Glutamatergic neuron (in vitro differentiated cells): ENCODE data around the gene PRKCA. TPM values are rescaled to one million over a fixed set of nuclear protein-coding genes. Genes with fewer than 3 reads are reported as not detected.

Experiments used
- DNase-seq: peaks from one replicate; pipeline ENCODE4 v3.0.0; 2022
- H3K27ac Mint-ChIP-seq: one replicate; pipeline ENCODE4 v1.8.0; 2020; ENCODE audit warnings: mild to moderate bottlenecking, mixed read lengths, inconsistent platforms; ENCODE audit not compliant: unreplicated experiment
- H3K27me3 Mint-ChIP-seq: one replicate; pipeline ENCODE4 v1.8.0; 2020; ENCODE audit warnings: mild to moderate bottlenecking, moderate library complexity, mixed read lengths, inconsistent platforms; ENCODE audit not compliant: unreplicated experiment
- H3K36me3 Mint-ChIP-seq: one replicate; pipeline ENCODE4 v1.8.0; 2020; ENCODE audit warnings: mild to moderate bottlenecking, mixed read lengths, inconsistent platforms; ENCODE audit not compliant: unreplicated experiment
- H3K4me1 Mint-ChIP-seq: one replicate; pipeline ENCODE4 v1.8.0; 2020; ENCODE audit warnings: mild to moderate bottlenecking, low read depth, mixed read lengths, inconsistent platforms; ENCODE audit not compliant: unreplicated experiment
- H3K4me3 Mint-ChIP-seq: one replicate; pipeline ENCODE4 v1.8.0; 2020; ENCODE audit warnings: mild to moderate bottlenecking, mixed read lengths, inconsistent platforms; ENCODE audit not compliant: unreplicated experiment
- H3K9me3 Mint-ChIP-seq: one replicate; pipeline ENCODE4 v1.8.0; 2020; ENCODE audit warnings: mild to moderate bottlenecking, moderate library complexity, mixed read lengths, inconsistent platforms; ENCODE audit not compliant: unreplicated experiment
- CTCF ChIP-seq: fragments of 200-600 bp; sonication (generic); IDR thresholded peaks from one replicate; pipeline ENCODE4 v1.5.0; 2021; ENCODE audit not compliant: partially characterized antibody, unreplicated experiment
- total RNA-seq: library from RNA; stranded (reverse); fragmentation: NEBNext Ultra II Directional; extraction: Animal tissue kit (Norgen Biotek cat#: 25700); gene quantifications from one replicate; pipeline ENCODE4 v1.2.1, GENCODE V29; 2021; ENCODE audit not compliant: unreplicated experiment

PRKCA gene
- total RNA-seq, 1 donor from 2014 or later: 2.2 TPM

DNA sequence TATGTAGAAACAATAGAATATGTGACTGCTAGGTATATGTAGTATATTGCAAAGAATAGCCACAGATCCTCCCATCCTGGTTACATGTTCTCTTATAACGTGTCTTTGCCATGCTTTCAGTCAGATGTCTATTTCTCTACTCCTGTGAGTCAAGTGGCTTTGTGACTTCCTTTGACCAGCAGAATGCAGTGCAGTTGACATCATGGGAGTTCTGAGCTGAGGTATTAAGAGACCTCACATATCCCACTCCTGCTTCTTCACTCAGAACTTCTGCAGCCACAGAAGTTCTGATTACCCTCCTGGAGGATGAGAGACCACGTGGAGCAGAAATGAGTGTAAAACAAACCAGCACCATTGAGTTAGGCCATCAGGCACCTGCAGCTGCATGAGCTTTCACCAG lies 222.5 kb downstream of the PRKCA start:
- H3K9me3 Mint-ChIP-seq: no peaks in the 10 kb centered on the region
- H3K27me3 Mint-ChIP-seq: no peaks in the 10 kb centered on the region
- no peak for TF ChIP-seq CTCF
- H3K27ac Mint-ChIP-seq: no peak overlapping the region
- DNase-seq: no peak
- H3K4me3 Mint-ChIP-seq: no peak overlapping the region
- peaks cover 2% of the 10 kb centered on the region for H3K4me1 Mint-ChIP-seq
- no peaks in the 10 kb centered on the region for H3K36me3 Mint-ChIP-seq

- Mint-ChIP-seq H3K4me1 (peaks cover 2% of the 10 kb centered on the region), H3K9me3 (no peaks in the 10 kb centered on the region), H3K4me3 (no peak overlapping the region), H3K36me3 (no peaks in the 10 kb centered on the region), H3K27me3 (no peaks in the 10 kb centered on the region), H3K27ac (no peak overlapping the region)
- no peak for TF ChIP-seq CTCF
- no peak for DNase-seq
Observed at GRCh38 chr17:66525338-66525737, 222.9 kb downstream of the PRKCA start.

GRCh38 chr17:66526827-66527226 lies 224.4 kb downstream of the PRKCA start:
- Mint-ChIP-seq H3K27me3 (no peaks in the 10 kb centered on the region), H3K4me1 (peaks cover 11% of the 10 kb centered on the region), H3K9me3 (no peaks in the 10 kb centered on the region), H3K27ac (no peak overlapping the region), H3K36me3 (no peaks in the 10 kb centered on the region), H3K4me3 (no peak overlapping the region)
- DNase-seq: no peak
- no peak for TF ChIP-seq CTCF

DNA sequence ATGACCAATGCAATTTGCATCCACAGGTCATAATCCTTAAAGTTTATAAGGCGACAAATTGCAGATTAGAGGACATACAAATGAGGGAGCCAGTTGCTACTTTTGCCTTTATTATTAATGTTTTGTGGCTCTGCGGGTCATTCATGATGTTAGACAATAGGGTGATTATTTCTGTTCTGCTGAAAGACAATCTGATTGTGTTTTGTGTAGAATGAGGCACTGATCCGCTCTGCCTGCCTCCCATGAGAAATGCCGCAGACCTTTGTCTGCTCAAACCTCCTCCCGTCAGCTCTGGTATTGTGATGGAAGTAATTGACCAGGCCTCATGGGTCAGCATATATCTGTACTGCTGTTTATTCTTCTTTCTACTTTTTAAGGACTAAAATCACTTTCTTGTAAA lies 224.9 kb downstream of the PRKCA start:
- no peak for DNase-seq
- peaks cover 12% of the 10 kb centered on the region for H3K4me1 Mint-ChIP-seq

GRCh38 chr17:66531851-66532295 lies 229.5 kb downstream of the PRKCA start:
- Mint-ChIP-seq H3K4me1 (peaks cover 29% of the 10 kb centered on the region), H3K36me3 (no peaks in the 10 kb centered on the region), H3K27me3 (peaks cover 4% of the 10 kb centered on the region), H3K9me3 (peaks cover 6% of the 10 kb centered on the region), H3K4me3 (no peak overlapping the region), H3K27ac (no peak overlapping the region)
- DNase-seq: no peak
- no peak for TF ChIP-seq CTCF

More for the DNA sequence above, 224.9 kb downstream of the PRKCA start:
- Mint-ChIP-seq H3K27me3 (no peaks in the 10 kb centered on the region), H3K9me3 (no peaks in the 10 kb centered on the region), H3K4me3 (no peak overlapping the region), H3K36me3 (no peaks in the 10 kb centered on the region), H3K27ac (no peak overlapping the region)
- TF ChIP-seq CTCF: no peak
